Measurements from ENCODE around the gene MICAL2.

MICAL2 gene

GRCh38 chr11:12176410-12176809, 66.0 kb downstream of the MICAL2 start:
- no peak overlapping the region for H3K4me3 ChIP-seq (ENCODE audit: low read length)
- no peak for DNase-seq (ENCODE audit: low read depth, low spot score)

GRCh38 chr11:12177739-12178338, 67.4 kb downstream of the MICAL2 start:
- DNase-seq (ENCODE audit: low read depth, low spot score): no peak
- H3K4me3 ChIP-seq (ENCODE audit: low read length): no peak overlapping the region

GRCh38 chr11:12179019-12179418, 68.6 kb downstream of the MICAL2 start:
- no peak overlapping the region for H3K4me3 ChIP-seq (ENCODE audit: low read length)
- no peak for DNase-seq (ENCODE audit: low read depth, low spot score)

DNA sequence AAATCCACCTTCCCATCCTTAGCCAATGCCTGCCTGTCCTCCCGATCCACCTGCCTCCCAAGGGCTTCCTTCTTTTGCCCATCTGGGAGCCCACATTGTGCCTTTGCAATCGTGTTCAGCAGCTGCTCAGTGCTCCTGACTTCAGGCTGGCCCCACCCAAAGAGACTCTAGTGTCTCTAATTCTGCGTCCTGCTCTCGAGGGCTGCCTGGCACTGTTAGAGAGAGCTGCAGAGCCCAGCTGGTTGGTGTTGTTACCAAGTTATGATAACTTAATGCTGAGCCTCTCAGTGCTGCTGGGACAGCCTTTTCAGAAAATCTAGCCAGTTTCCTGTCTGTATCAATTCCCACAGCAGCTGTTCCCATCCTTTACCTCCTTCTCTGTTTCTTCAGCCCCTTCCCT, 69.1 kb downstream of the MICAL2 start:
- no peak for DNase-seq (ENCODE audit: low read depth, low spot score)
- H3K4me3 ChIP-seq (ENCODE audit: low read length): no peak overlapping the region

DNA sequence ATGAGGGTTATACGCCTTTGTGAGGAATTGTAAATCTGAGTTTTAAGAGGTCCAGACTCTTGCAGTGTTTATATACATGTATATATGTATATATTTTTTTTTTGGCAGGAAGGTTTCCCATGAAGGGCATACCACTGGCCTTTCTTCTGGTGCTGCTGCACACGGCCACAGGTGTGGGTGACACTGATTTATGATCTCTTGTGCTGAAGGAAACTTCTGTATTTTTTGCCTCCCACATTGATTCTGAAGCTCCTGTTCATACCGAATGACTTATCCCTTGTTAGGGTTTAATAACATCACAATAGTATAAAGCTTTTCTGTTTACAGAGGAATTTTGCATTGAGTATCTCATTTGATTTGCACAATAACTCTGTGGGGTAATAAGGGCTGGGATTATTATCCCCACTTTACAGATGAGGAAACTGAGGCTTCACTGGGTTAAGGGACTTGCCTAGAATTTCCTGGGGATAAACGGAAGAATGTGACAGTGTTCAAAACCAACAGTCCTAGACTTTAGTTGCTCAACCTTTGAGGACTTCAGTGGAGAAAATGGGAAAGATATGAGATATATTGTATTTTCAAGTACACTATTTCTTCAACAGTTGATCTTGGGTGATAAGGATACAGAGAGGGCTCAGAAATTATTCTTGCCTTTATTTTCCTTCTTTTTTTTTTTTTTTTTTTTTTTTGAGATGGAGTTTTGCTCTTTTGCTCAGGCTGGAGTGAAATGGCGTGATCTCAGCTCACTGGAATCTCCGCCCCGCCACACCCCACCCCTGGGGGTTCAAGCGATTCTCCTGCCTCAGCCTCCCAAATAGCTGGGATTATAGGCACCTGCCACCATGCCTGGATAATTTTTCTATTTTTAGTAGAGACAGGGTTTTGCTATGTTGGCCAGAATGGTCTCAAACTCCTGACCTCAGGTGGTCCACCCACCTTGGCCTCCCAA, 70.1 kb downstream of the MICAL2 start:
- no peak for DNase-seq (ENCODE audit: low read depth, low spot score)
- no peak overlapping the region for H3K4me3 ChIP-seq (ENCODE audit: low read length)

DNA sequence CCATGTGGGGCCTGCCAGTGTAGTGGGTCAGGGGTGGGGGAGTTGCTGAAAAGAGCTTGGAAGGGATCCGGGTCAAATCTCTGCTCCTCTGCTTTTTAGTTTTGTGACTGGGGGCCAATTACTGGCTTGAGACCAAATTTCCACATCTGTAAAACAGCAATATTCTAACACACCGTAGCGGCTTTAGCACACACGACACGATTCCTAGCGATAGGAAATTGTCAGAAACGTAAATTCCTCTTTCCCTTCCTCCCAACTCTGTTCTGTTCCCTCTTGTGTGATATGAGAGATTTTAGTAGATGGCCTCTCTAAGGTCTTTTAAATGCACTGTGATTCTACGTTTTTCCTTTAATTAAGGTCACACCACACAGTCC, 71.9 kb downstream of the MICAL2 start:
- no peak overlapping the region for H3K4me3 ChIP-seq (ENCODE audit: low read length)
- DNase-seq (ENCODE audit: low read depth, low spot score): no peak

GRCh38 chr11:12182676-12183541, 72.5 kb downstream of the MICAL2 start:
- no peak for DNase-seq (ENCODE audit: low read depth, low spot score)
- H3K4me3 ChIP-seq (ENCODE audit: low read length): no peak overlapping the region

DNA sequence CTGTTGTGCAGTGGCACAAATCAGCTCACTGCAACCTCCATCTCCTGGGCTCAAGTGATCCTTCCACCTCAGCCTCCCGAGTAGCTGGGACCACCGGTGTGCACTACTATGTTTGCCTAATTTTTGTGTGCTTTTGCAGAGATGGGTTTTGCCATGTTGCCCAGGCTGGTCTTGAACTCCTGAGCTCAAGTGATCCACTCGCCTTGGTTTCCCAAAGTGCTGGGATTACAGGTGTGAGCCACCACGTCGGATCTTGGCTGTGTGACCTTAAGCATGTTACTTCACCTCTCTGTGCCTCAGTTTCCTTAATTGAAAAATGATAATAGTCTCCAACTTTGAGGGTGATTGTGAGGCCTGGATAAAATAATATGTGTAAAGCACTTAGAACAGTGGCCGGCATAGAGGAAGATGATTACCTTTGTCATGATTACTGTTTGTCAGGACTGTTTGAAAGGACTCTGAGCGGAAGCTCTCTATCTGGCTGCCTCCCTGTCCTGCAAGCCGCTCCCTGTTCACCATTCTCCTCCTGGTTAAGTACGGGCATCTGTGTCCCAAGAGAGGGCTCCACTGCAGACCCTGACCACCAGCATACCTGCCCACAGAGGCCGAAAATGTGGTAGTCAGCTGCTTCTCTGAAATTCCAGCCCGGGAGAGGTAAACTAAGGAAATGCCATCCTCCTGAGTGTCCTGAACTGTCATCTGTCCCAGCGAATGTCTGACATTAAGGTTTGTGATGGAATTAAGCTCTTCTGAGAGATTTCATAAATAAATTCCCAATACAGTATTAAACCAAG, 73.6 kb downstream of the MICAL2 start:
- H3K4me3 ChIP-seq (ENCODE audit: low read length): no peak overlapping the region
- no peak for DNase-seq (ENCODE audit: low read depth, low spot score)

GRCh38 chr11:12184699-12185098, 74.3 kb downstream of the MICAL2 start:
- no peak overlapping the region for H3K4me3 ChIP-seq (ENCODE audit: low read length)
- DNase-seq (ENCODE audit: low read depth, low spot score): no peak

GRCh38 chr11:12185106-12185690, 74.8 kb downstream of the MICAL2 start:
- no peak overlapping the region for H3K4me3 ChIP-seq (ENCODE audit: low read length)
- DNase-seq (ENCODE audit: low read depth, low spot score): no peak

DNA sequence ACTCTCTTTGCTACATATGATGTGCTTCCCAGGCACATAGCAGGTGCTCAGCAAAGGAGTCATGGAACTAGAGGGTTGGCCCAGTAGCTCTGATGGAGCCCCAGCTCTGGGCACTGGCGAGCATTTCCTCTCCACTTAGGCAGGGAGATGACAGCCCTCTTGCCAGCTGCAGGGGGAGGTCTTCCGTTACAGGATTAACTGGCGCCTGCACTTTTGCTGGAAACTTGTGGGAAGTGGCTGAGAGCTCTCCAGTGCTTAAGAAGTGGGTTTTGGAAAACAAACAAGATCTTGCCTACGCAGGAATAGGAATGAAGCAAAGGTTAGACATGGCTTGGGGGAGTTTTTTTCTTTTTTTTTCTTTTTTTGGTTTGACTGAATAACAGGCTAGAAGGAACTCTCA, 75.5 kb downstream of the MICAL2 start:
- H3K4me3 ChIP-seq (ENCODE audit: low read length): no peak overlapping the region
- no peak for DNase-seq (ENCODE audit: low read depth, low spot score)

DNA sequence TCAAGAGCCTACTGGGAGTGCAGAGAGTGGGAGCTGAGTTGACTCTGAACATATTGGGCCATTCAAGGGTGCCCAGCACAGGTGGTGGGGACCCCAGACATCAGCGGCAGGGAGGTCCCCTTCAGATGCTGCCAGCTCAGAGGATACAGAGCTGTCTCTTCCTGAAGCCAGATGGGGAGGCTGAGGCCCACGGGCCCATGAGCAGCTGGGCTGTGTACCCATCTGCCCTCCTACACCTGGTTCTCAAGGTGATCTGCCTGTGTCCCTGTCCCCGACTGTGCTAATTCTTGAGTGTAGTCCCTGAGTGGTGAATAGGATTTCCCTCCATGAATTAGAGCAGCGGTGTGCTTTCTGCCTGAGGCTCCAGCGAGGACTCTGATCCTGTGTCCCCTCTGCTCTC, 76.3 kb downstream of the MICAL2 start:
- no peak for DNase-seq (ENCODE audit: low read depth, low spot score)
- H3K4me3 ChIP-seq (ENCODE audit: low read length): no peak overlapping the region

GRCh38 chr11:12187399-12187798, 77.0 kb downstream of the MICAL2 start:
- H3K4me3 ChIP-seq (ENCODE audit: low read length): no peak overlapping the region
- DNase-seq (ENCODE audit: low read depth, low spot score): no peak

GRCh38 chr11:12188548-12189317, 78.3 kb downstream of the MICAL2 start:
- no peak for DNase-seq (ENCODE audit: low read depth, low spot score)
- no peak overlapping the region for H3K4me3 ChIP-seq (ENCODE audit: low read length)

- DNase-seq (ENCODE audit: low read depth, low spot score): no peak
- no peak overlapping the region for H3K4me3 ChIP-seq (ENCODE audit: low read length)
Measured at GRCh38 chr11:12189543-12190235, 79.3 kb downstream of the MICAL2 start.

DNA sequence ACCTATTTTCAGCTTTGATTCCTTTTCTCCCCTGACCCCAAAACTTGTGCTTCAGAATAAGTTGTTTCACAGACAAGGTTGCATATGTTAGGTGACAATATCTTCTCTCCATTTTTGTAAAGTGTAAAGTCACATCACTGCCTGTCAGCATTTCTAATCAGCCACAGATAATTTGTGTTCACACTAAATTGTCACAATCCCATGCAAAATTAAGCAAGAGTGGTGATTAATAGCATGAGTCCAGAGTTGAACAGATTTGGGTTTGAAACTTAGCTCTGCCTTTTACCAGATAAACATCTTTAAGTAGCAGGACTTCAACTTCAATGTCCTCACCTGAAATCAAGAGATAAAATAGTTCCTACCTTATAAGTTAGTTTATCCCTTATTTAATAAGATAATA, 80.1 kb downstream of the MICAL2 start:
- no peak overlapping the region for H3K4me3 ChIP-seq (ENCODE audit: low read length)

GRCh38 chr11:12192794-12193514, 82.6 kb downstream of the MICAL2 start:
- no peak for DNase-seq (ENCODE audit: low read depth, low spot score)
- H3K4me3 ChIP-seq (ENCODE audit: low read length): no peak overlapping the region

More for the DNA sequence above, 80.1 kb downstream of the MICAL2 start:
- DNase-seq (ENCODE audit: low read depth, low spot score): no peak

Measured in Jurkat, Clone E6-1 (cell line).